ENCODE results near the gene PTOV1. TPM values are rescaled to one million over a fixed set of nuclear protein-coding genes. Genes with fewer than 3 reads are reported as not detected.

The PTOV1 gene
- total RNA-seq, 1 donor from 2014 or later = 63.7 TPM

DNA sequence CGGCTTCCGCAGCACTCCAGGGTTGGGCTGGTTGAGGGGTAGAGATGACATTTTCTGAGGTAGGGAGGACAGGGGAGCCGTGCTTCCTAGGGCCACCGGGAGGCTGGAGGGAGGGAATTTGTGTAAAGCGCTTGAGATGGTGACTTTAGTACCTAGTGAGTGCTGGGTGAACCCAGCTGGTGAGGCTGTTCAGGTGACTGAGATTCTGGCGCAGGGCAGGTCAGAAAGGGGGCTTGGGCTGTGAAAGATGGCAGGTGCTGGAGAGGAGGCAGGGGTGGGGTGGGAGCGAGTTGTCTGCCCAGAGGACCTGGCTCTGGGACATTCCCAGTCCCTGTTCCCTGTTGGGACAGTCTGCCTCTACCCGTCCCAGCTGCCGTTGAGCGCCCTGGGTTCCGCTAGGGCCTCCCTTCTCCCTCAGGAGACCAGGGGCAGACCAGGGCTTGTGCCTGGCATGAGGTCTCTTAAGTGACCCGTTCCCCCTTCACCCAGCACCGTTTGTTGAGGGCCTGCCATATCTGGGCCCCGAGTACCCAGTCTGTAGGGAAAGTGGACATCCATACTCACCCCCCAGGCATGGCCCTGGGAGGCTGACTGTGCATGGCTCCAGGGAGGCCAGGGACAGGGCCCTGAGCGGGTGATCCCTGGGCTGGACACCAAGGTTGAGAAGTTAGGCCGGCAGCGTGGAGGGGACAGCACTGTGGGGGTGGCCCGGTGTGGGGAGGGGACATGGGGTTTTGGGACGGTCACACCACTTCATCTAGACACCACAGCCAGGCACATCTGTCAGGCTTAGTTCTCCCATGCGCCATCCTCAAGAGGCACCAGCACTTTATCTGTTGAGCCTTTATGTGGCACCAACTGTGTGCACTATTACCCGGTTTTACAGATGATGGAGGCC is 5.0 kb downstream of the PTOV1 start:
- H3K36me3 ChIP-seq (ENCODE audit: control insufficient read depth in 3 of 3, insufficient read depth in 3 of 3, low read length in 3 of 3) = peaks cover 39 to 53% (median 51%) of the 10 kb centered on the region in 3 donors
- H3K4me3 ChIP-seq (ENCODE audit: low read length in 3 of 3) = no peak overlapping the region
- no peaks in the 10 kb centered on the region for H3K27me3 ChIP-seq (ENCODE audit: control insufficient read depth in 3 of 3, insufficient read depth in 3 of 3, low read length in 3 of 3)
- peak overlapping the region in 2 of 3 donors; percentile 8 to 14 for H3K9ac ChIP-seq (ENCODE audit: low read depth in 1 of 3, low read length in 3 of 3)
- no peak overlapping the region for H3K27ac ChIP-seq (ENCODE audit: low read depth, low read length)
- H3K4me1 ChIP-seq (ENCODE audit: control insufficient read depth in 3 of 3, insufficient read depth in 3 of 3, low read length in 3 of 3) = peaks cover 21 to 32% (median 22%) of the 10 kb centered on the region in 3 donors
- no peaks in the 10 kb centered on the region for H3K9me3 ChIP-seq (ENCODE audit: control insufficient read depth in 3 of 3, low read length in 3 of 3)

DNA sequence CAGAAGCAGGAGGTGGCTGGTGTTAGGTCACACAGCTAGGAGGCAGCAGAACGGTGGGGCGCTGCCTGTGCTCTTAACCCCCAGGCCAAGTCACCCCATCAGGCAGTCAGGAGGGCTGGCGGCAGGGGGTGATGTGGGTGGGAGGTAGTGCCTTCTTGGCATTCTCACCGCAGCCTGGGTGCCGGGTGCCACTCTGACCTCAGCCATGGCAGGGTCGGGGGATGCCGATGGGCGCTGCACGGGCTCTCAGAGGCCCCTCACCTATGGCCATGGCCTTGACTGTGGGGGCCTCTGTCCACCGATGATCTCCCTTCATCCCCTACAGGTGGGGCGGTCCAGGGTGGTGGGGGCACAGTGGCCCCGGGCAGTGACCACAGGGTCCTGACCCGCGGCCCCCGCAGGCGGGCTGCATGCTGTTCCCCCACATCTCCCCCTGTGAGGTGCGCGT is 5.6 kb downstream of the PTOV1 start:
- H3K27me3 ChIP-seq (ENCODE audit: control insufficient read depth in 3 of 3, insufficient read depth in 3 of 3, low read length in 3 of 3) = no peaks in the 10 kb centered on the region

DNA sequence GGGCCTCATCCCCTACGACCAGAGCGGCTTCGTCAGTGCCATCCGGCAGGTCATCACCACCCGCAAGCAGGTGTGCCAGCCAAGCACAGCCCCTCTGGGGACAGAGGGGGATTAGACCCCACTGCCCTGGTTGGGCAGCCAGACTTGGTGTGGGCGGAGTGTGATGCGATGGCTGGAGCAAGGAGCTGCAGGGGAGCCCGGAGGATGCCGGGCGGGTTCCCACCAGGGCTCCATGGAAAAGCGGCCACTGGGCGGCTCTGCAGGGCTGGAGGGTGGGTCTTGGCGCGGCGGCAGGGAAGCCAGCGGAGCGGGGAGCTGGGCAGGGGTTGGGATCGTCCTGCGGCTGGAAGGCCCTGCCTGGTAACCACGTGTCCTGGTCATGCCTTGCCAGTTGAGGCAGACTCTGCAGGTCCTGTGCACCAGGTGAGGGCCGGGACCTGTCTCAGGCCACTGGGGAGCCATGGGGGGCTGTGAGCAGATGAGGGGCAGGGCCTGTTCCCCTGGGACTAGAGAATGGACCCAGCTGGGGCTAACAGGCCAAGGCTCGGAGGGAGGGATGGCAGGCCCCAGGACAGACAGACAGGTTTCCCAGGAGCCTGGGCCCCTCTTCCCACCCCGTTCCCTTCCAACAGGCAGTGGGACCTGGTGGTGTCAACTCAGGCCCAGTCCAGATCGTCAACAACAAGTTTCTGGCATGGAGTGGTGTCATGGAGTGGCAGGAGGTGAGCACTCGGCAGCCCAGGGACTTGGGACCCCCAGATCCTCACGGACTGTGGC is 6.3 kb downstream of the PTOV1 start:
- H3K27ac ChIP-seq (ENCODE audit: low read depth, low read length) = no peak overlapping the region
- no peaks in the 10 kb centered on the region for H3K9me3 ChIP-seq (ENCODE audit: control insufficient read depth in 3 of 3, low read length in 3 of 3)
- H3K4me1 ChIP-seq (ENCODE audit: control insufficient read depth in 3 of 3, insufficient read depth in 3 of 3, low read length in 3 of 3) = peaks cover 16 to 27% (median 17%) of the 10 kb centered on the region in 3 donors
- H3K4me3 ChIP-seq (ENCODE audit: low read length in 3 of 3) = no peak overlapping the region
- no peaks in the 10 kb centered on the region for H3K27me3 ChIP-seq (ENCODE audit: control insufficient read depth in 3 of 3, insufficient read depth in 3 of 3, low read length in 3 of 3)
- peaks cover 39 to 61% (median 58%) of the 10 kb centered on the region in 3 donors for H3K36me3 ChIP-seq (ENCODE audit: control insufficient read depth in 3 of 3, insufficient read depth in 3 of 3, low read length in 3 of 3)
- peak overlapping the region in 1 of 3 donors; percentile 25 for H3K9ac ChIP-seq (ENCODE audit: low read depth in 1 of 3, low read length in 3 of 3)

More for the DNA sequence above, 5.6 kb downstream of the PTOV1 start:
- Histone ChIP-seq H3K27ac (ENCODE audit: low read depth, low read length) (no peak overlapping the region), H3K36me3 (ENCODE audit: control insufficient read depth in 3 of 3, insufficient read depth in 3 of 3, low read length in 3 of 3) (peaks cover 39 to 57% (median 54%) of the 10 kb centered on the region in 3 donors), H3K4me3 (ENCODE audit: low read length in 3 of 3) (no peak overlapping the region), H3K9ac (ENCODE audit: low read depth in 1 of 3, low read length in 3 of 3) (no peak overlapping the region), H3K4me1 (ENCODE audit: control insufficient read depth in 3 of 3, insufficient read depth in 3 of 3, low read length in 3 of 3) (peaks cover 21 to 32% (median 22%) of the 10 kb centered on the region in 3 donors), H3K9me3 (ENCODE audit: control insufficient read depth in 3 of 3, low read length in 3 of 3) (no peaks in the 10 kb centered on the region)

- Histone ChIP-seq H3K27ac (ENCODE audit: low read depth, low read length) (no peak overlapping the region), H3K9ac (ENCODE audit: low read depth in 1 of 3, low read length in 3 of 3) (peak overlapping the region in 1 of 3 donors; percentile 25), H3K4me1 (ENCODE audit: control insufficient read depth in 3 of 3, insufficient read depth in 3 of 3, low read length in 3 of 3) (peaks cover 11 to 22% (median 12%) of the 10 kb centered on the region in 3 donors), H3K27me3 (ENCODE audit: control insufficient read depth in 3 of 3, insufficient read depth in 3 of 3, low read length in 3 of 3) (no peaks in the 10 kb centered on the region), H3K9me3 (ENCODE audit: control insufficient read depth in 3 of 3, low read length in 3 of 3) (no peaks in the 10 kb centered on the region), H3K36me3 (ENCODE audit: control insufficient read depth in 3 of 3, insufficient read depth in 3 of 3, low read length in 3 of 3) (peaks cover 39 to 61% (median 58%) of the 10 kb centered on the region in 3 donors), H3K4me3 (ENCODE audit: low read length in 3 of 3) (no peak overlapping the region)
Observed at GRCh38 chr19:49857838-49858087, 6.8 kb downstream of the PTOV1 start.

- Histone ChIP-seq H3K9ac (ENCODE audit: low read depth in 1 of 3, low read length in 3 of 3) (peak overlapping the region in 1 of 3 donors; percentile 25), H3K9me3 (ENCODE audit: control insufficient read depth in 3 of 3, low read length in 3 of 3) (no peaks in the 10 kb centered on the region), H3K27ac (ENCODE audit: low read depth, low read length) (no peak overlapping the region), H3K36me3 (ENCODE audit: control insufficient read depth in 3 of 3, insufficient read depth in 3 of 3, low read length in 3 of 3) (peaks cover 43 to 64% (median 61%) of the 10 kb centered on the region in 3 donors), H3K4me1 (ENCODE audit: control insufficient read depth in 3 of 3, insufficient read depth in 3 of 3, low read length in 3 of 3) (peaks cover 7 to 17% (median 8%) of the 10 kb centered on the region in 3 donors), H3K4me3 (ENCODE audit: low read length in 3 of 3) (no peak overlapping the region), H3K27me3 (ENCODE audit: control insufficient read depth in 3 of 3, insufficient read depth in 3 of 3, low read length in 3 of 3) (no peaks in the 10 kb centered on the region)
Observed at GRCh38 chr19:49858088-49858985, 7.4 kb downstream of the PTOV1 start.

DNA sequence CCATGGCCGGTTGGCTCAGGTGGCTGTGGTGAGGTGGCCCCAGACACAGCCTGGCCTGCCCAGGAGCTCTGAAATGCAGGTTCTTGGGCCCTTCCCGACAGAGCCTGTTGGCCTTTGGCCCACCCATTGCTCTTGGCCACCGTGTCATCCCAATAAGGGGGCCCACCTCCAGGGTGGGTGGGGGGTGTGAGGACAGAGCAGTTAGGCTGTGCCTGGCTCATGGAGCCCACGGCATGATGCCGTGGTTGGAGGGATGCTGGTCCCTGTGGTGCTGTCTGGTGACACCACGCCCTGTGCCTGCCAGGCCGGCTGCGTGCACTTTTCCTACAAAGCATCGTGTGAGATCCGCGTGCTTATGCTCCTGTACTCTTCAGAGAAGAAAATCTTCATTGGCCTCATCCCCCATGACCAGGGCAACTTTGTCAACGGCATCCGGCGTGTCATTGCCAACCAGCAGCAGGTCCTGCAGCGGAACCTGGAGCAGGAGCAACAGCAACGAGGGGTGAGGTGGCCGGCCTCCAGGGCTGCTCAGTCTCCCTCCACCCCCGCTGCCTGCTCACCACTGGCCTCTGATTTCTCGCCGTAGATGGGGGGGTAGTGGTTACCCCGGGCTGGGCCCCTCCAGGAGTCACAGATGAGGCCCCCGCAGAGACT is 8.8 kb downstream of the PTOV1 start:
- no peak overlapping the region for H3K9ac ChIP-seq (ENCODE audit: low read depth in 1 of 3, low read length in 3 of 3)
- H3K9me3 ChIP-seq (ENCODE audit: control insufficient read depth in 3 of 3, low read length in 3 of 3) = no peaks in the 10 kb centered on the region
- no peak overlapping the region for H3K27ac ChIP-seq (ENCODE audit: low read depth, low read length)
- peaks cover under 1 to 13% (median 1%) of the 10 kb centered on the region in 3 donors for H3K4me1 ChIP-seq (ENCODE audit: control insufficient read depth in 3 of 3, insufficient read depth in 3 of 3, low read length in 3 of 3)
- peaks cover 53 to 69% (median 68%) of the 10 kb centered on the region in 3 donors for H3K36me3 ChIP-seq (ENCODE audit: control insufficient read depth in 3 of 3, insufficient read depth in 3 of 3, low read length in 3 of 3)
- H3K4me3 ChIP-seq (ENCODE audit: low read length in 3 of 3) = no peak overlapping the region
- no peaks in the 10 kb centered on the region for H3K27me3 ChIP-seq (ENCODE audit: control insufficient read depth in 3 of 3, insufficient read depth in 3 of 3, low read length in 3 of 3)

- peaks cover 45 to 62% (median 62%) of the 10 kb centered on the region in 3 donors for H3K36me3 ChIP-seq (ENCODE audit: control insufficient read depth in 3 of 3, insufficient read depth in 3 of 3, low read length in 3 of 3)
- peaks cover 2 to 20% (median 7%) of the 10 kb centered on the region in 3 donors for H3K4me1 ChIP-seq (ENCODE audit: control insufficient read depth in 3 of 3, insufficient read depth in 3 of 3, low read length in 3 of 3)
- no peak overlapping the region for H3K4me3 ChIP-seq (ENCODE audit: low read length in 3 of 3)
- no peak overlapping the region for H3K9ac ChIP-seq (ENCODE audit: low read depth in 1 of 3, low read length in 3 of 3)
- no peak overlapping the region for H3K27ac ChIP-seq (ENCODE audit: low read depth, low read length)
- no peaks in the 10 kb centered on the region for H3K9me3 ChIP-seq (ENCODE audit: control insufficient read depth in 3 of 3, low read length in 3 of 3)
- H3K27me3 ChIP-seq (ENCODE audit: control insufficient read depth in 3 of 3, insufficient read depth in 3 of 3, low read length in 3 of 3) = no peaks in the 10 kb centered on the region
Observed at GRCh38 chr19:49860336-49861102, 9.6 kb downstream of the PTOV1 start.

- Histone ChIP-seq H3K4me3 (ENCODE audit: low read length in 3 of 3) (no peak overlapping the region), H3K36me3 (ENCODE audit: control insufficient read depth in 3 of 3, insufficient read depth in 3 of 3, low read length in 3 of 3) (peaks cover 40 to 58% (median 56%) of the 10 kb centered on the region in 3 donors), H3K9ac (ENCODE audit: low read depth in 1 of 3, low read length in 3 of 3) (no peak overlapping the region), H3K4me1 (ENCODE audit: control insufficient read depth in 3 of 3, insufficient read depth in 3 of 3, low read length in 3 of 3) (peaks cover 6 to 25% (median 11%) of the 10 kb centered on the region in 3 donors), H3K27me3 (ENCODE audit: control insufficient read depth in 3 of 3, insufficient read depth in 3 of 3, low read length in 3 of 3) (no peaks in the 10 kb centered on the region), H3K27ac (ENCODE audit: low read depth, low read length) (no peak overlapping the region), H3K9me3 (ENCODE audit: control insufficient read depth in 3 of 3, low read length in 3 of 3) (no peaks in the 10 kb centered on the region)
Observed at GRCh38 chr19:49861107-49861506, 10.1 kb downstream of the PTOV1 start.

Data from skeletal muscle tissue (tissue), 4 donors.